Hepatocyte (in vitro differentiated cells): ENCODE results near the gene BNIPL. TPM values are rescaled to one million over a fixed set of nuclear protein-coding genes. Genes with fewer than 3 reads are reported as not detected.

Experiments
- DNase-seq: peaks from one replicate; pipeline ENCODE4 v3.0.0-alpha.2; 2016; ENCODE audit warnings: low spot score
- H2AFZ ChIP-seq: fragments of 200-600 bp; sonication (generic); 2 replicates; pipeline ENCODE4 v1.6.0; 2016; ENCODE audit warnings: antibody characterized with exemption, mild to moderate bottlenecking
- H3K27ac ChIP-seq: fragments of 200-600 bp; sonication (generic); 2 replicates; pipeline ENCODE4 v1.5.1; 2016; ENCODE audit warnings: mild to moderate bottlenecking
- H3K27me3 ChIP-seq: fragments of 200-600 bp; sonication (generic); 2 replicates; pipeline ENCODE4 v1.6.1; 2016
- H3K36me3 ChIP-seq: fragments of 200-600 bp; sonication (generic); replicated peaks from 2 replicates; pipeline ENCODE4 v1.5.1; 2016; ENCODE audit warnings: low read depth; ENCODE audit not compliant: insufficient read depth
- H3K4me1 ChIP-seq: fragments of 200-600 bp; sonication (generic); 2 replicates; pipeline ENCODE4 v1.5.1; 2016; ENCODE audit warnings: mild to moderate bottlenecking, moderate library complexity; ENCODE audit not compliant: insufficient read depth
- H3K4me2 ChIP-seq: fragments of 200-600 bp; sonication (generic); 2 replicates; pipeline ENCODE4 v1.6.0; 2016
- H3K4me3 ChIP-seq: fragments of 200-600 bp; sonication (generic); 2 replicates; pipeline ENCODE4 v1.5.1; 2016; ENCODE audit warnings: mild to moderate bottlenecking
- H3K79me2 ChIP-seq: fragments of 200-600 bp; sonication (generic); 2 replicates; pipeline ENCODE4 v1.6.0; 2017; ENCODE audit warnings: mild to moderate bottlenecking
- H3K9me2 ChIP-seq: fragments of 200-600 bp; sonication (generic); replicated peaks from 2 replicates; pipeline ENCODE4 v1.6.0; 2017; ENCODE audit warnings: mild to moderate bottlenecking; ENCODE audit not compliant: insufficient read depth
- H3K9me3 ChIP-seq: fragments of 200-600 bp; sonication (generic); 2 replicates; pipeline ENCODE4 v1.5.1; 2016; ENCODE audit warnings: low read depth, mild to moderate bottlenecking
- H4K20me1 ChIP-seq: fragments of 200-600 bp; sonication (generic); 2 replicates; pipeline ENCODE4 v1.6.0; 2016; ENCODE audit warnings: mild to moderate bottlenecking; ENCODE audit not compliant: insufficient read depth, poor library complexity, severe bottlenecking
- CTCF ChIP-seq: fragments of 200-600 bp; sonication (generic); IDR thresholded peaks from 2 replicates; pipeline ENCODE4 v1.5.1; 2016; ENCODE audit warnings: antibody characterized with exemption, mild to moderate bottlenecking; ENCODE audit not compliant: poor library complexity
- EZH2 ChIP-seq: fragments of 200-600 bp; sonication (generic); IDR thresholded peaks from 2 replicates; pipeline ENCODE4 v1.6.1; 2016; ENCODE audit warnings: antibody characterized with exemption, mild to moderate bottlenecking, borderline replicate concordance
- EZH2phosphoT487 ChIP-seq: fragments of 200-600 bp; sonication (generic); IDR thresholded peaks from one replicate; pipeline ENCODE4 v1.6.1; 2018; ENCODE audit warnings: antibody characterized with exemption, mild to moderate bottlenecking, low read depth, moderate library complexity; ENCODE audit not compliant: unreplicated experiment, severe bottlenecking
- WGBS: methylation state at CpG from one replicate; pipeline ENCODE4 v1.1.6; 2016; ENCODE audit warnings: low lambda C conversion rate; ENCODE audit errors: missing lambda C conversion rate; 5-methylcytosine and 5-hydroxymethylcytosine counted together
- polyA plus RNA-seq: library from polyadenylated mRNA; unstranded; fragments of >200 nt; fragmentation: Nextera tagmentation; extraction: Ambion mirVana; gene quantifications from 2 replicates; pipeline ENCODE4 v1.2.1, GENCODE V29; 2016
- total RNA-seq: library from RNA; depleted of rRNA; stranded (reverse); fragments of >200 nt; gene quantifications from 2 replicates; pipeline ENCODE4 v1.2.3, GENCODE V29; 2014

BNIPL gene
- total and polyA plus RNA-seq, 2 experiments from 2014 or later = 1.1 to 3.8 TPM

- Histone ChIP-seq H3K4me1 (peaks cover 53% of the 10 kb centered on the region), H3K27me3 (no peaks in the 10 kb centered on the region), H3K27ac (peak overlapping the region; percentile 88), H3K4me2 (peak overlapping the region; percentile 79), H3K36me3 (no peaks in the 10 kb centered on the region), H3K4me3 (no peak overlapping the region), H3K9me2 (no peaks in the 10 kb centered on the region), H4K20me1 (no peaks in the 10 kb centered on the region), H2AFZ (no peak overlapping the region), H3K9me3 (no peaks in the 10 kb centered on the region), H3K79me2 (peaks cover 55% of the 10 kb centered on the region)
- TF ChIP-seq EZH2phosphoT487 = no peak
- no peak for TF ChIP-seq CTCF
- no peak for TF ChIP-seq EZH2
- DNase-seq = no peak
- 92% methylated on average over 8 of the region's 8 CpGs for WGBS
Measured at GRCh38 chr1:151009674-151010345, 26.6 kb upstream of the BNIPL start.

- Histone ChIP-seq H3K27me3 (no peaks in the 10 kb centered on the region), H3K4me3 (no peak overlapping the region), H3K27ac (no peak overlapping the region), H2AFZ (no peak overlapping the region), H3K9me3 (no peaks in the 10 kb centered on the region), H3K4me2 (no peak overlapping the region), H3K4me1 (peaks cover 48% of the 10 kb centered on the region), H3K36me3 (no peaks in the 10 kb centered on the region), H4K20me1 (no peaks in the 10 kb centered on the region), H3K79me2 (peaks cover 55% of the 10 kb centered on the region), H3K9me2 (no peaks in the 10 kb centered on the region)
- DNase-seq = no peak
- WGBS = 97% methylated on average over 3 of the region's 3 CpGs
- no peak for TF ChIP-seq EZH2phosphoT487
- no peak for TF ChIP-seq CTCF
- TF ChIP-seq EZH2 = no peak
Measured at GRCh38 chr1:151010346-151010726, 26.1 kb upstream of the BNIPL start.

GRCh38 chr1:151011154-151011850 is 25.1 kb upstream of the BNIPL start:
- H3K79me2 ChIP-seq = peaks cover 59% of the 10 kb centered on the region
- no peaks in the 10 kb centered on the region for H4K20me1 ChIP-seq
- H3K36me3 ChIP-seq = no peaks in the 10 kb centered on the region
- no peaks in the 10 kb centered on the region for H3K27me3 ChIP-seq
- H3K27ac ChIP-seq = peak overlapping the region; percentile 82
- 86% methylated on average over 4 of the region's 4 CpGs for WGBS
- TF ChIP-seq CTCF (no peak), EZH2 (no peak), EZH2phosphoT487 (no peak)
- H3K4me2 ChIP-seq = no peak overlapping the region
- peaks cover 45% of the 10 kb centered on the region for H3K4me1 ChIP-seq
- DNase-seq = no peak
- H2AFZ ChIP-seq = no peak overlapping the region
- H3K9me2 ChIP-seq = no peaks in the 10 kb centered on the region
- no peaks in the 10 kb centered on the region for H3K9me3 ChIP-seq
- no peak overlapping the region for H3K4me3 ChIP-seq
